Measurements from ENCODE around the gene ZNF331.
A peak's percentile ranks its signal among the peaks of the same experiment; 100 is the strongest.
"Not testable (repeated sequence)": the region's sequence is repeated elsewhere in the genome, so short reads cannot be mapped to it uniquely, and the experiment has no call there.

Gene ZNF331

GRCh38 chr19:53537521-53538377 lies at the start of gene ZNF331:
TSS of gene ZNF331 (plus strand) at chr19:53538145. CDS start at chr19:53569377, 31,232 bp downstream.
- peak; percentile 80 to 81 for DNase-seq (ENCODE audit: low read depth in 1 of 2, low spot score in 1 of 2)

DNA sequence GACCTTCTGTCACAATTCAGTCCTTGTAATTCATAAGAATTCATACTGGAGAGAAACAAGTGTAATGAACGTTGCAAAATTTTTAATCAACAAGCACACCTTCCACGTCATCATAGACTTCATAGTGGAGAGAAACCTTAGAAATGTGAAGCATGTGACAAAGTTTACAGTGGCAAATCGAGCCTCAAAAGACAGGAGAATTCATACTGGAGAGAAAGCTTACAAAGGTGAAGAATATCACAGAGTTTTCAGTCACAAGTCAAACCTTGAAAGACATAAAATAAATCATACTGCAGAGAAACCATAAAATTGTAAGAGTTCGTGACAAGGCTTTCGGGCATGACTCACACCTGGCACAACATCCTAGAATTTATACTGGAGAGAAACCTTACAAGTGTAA lies 45.8 kb upstream of the ZNF331 start:
- DNase-seq (ENCODE audit: low read depth in 1 of 2, low spot score in 1 of 2) = no peak

- not testable (repeated sequence) for DNase-seq (ENCODE audit: low read depth in 1 of 2, low spot score in 1 of 2)
Measured at GRCh38 chr19:53497311-53498023, 40.5 kb upstream of the ZNF331 start.

DNA sequence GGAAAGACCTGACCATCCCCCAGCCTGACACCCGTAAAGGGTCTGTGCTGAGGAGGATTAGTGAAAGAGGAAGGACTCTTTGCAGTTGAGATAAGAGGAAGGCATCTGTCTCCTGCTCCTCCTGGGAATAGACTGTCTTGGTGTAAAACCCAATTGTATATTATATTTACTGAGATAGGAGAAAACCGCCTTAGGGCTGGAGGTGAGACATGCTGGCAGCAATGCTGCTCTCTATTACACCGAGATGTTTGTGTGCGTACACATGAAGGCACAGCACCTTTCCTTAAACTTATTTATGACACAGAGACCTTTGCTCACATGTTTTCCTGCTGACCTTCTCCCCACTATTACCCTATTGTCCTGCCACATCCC lies 39.9 kb upstream of the ZNF331 start:
- DNase-seq (ENCODE audit: low read depth in 1 of 2, low spot score in 1 of 2) = not testable (repeated sequence)

GRCh38 chr19:53503151-53503550 lies 34.8 kb upstream of the ZNF331 start:
- DNase-seq (ENCODE audit: low read depth in 1 of 2, low spot score in 1 of 2) = not testable (repeated sequence)

- DNase-seq (ENCODE audit: low read depth in 1 of 2, low spot score in 1 of 2) = not testable (repeated sequence)
Measured at GRCh38 chr19:53503671-53504364, 34.1 kb upstream of the ZNF331 start.

DNA sequence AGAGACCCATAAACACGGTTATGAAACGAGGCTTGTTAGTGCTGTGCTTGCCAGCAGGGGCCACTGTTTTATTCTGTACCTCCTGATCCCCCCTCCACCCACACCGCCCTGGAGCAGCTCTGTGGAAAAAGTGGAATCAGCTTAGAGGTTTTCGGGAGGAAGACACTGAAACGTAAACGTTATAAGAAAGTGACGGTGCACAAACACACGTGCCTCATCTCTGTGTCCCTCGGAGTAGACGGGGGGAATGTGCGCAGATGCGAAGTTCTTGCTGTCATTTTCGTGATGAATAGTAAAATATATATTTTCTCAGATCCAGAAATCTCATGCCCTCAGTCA lies 33.6 kb upstream of the ZNF331 start:
- DNase-seq (ENCODE audit: low read depth in 1 of 2, low spot score in 1 of 2) = not testable (repeated sequence)

GRCh38 chr19:53504885-53505284 lies 33.1 kb upstream of the ZNF331 start:
- no peak for DNase-seq (ENCODE audit: low read depth in 1 of 2, low spot score in 1 of 2)

DNA sequence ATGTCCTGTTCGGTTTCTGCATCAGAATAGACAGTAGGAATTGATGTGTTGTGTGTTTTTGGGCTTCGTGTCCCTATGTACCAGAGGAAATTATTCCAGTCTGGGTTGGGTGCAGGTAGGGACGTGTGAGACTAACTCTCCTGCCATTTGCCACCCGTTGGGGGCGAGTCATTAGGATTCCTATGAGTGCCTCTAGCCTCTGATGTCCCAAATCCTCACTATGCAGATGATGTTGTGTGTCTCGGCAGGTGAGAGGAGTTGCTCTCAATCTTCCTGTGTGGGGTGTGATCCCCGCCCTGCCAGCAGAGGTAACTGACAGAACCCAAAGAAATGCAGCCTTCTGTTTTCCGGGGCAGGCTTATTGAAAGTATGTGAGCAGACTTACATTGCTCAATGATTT lies 31.2 kb upstream of the ZNF331 start:
- no peak for DNase-seq (ENCODE audit: low read depth in 1 of 2, low spot score in 1 of 2)

GRCh38 chr19:53507523-53508442 lies 30.2 kb upstream of the ZNF331 start:
- DNase-seq (ENCODE audit: low read depth in 1 of 2, low spot score in 1 of 2) = no peak

GRCh38 chr19:53509443-53509842 lies 28.5 kb upstream of the ZNF331 start:
- no peak for DNase-seq (ENCODE audit: low read depth in 1 of 2, low spot score in 1 of 2)

- DNase-seq (ENCODE audit: low read depth in 1 of 2, low spot score in 1 of 2) = no peak
Measured at GRCh38 chr19:53509845-53510244, 28.1 kb upstream of the ZNF331 start.

GRCh38 chr19:53511357-53511756 lies 26.6 kb upstream of the ZNF331 start:
- DNase-seq (ENCODE audit: low read depth in 1 of 2, low spot score in 1 of 2) = no peak

DNA sequence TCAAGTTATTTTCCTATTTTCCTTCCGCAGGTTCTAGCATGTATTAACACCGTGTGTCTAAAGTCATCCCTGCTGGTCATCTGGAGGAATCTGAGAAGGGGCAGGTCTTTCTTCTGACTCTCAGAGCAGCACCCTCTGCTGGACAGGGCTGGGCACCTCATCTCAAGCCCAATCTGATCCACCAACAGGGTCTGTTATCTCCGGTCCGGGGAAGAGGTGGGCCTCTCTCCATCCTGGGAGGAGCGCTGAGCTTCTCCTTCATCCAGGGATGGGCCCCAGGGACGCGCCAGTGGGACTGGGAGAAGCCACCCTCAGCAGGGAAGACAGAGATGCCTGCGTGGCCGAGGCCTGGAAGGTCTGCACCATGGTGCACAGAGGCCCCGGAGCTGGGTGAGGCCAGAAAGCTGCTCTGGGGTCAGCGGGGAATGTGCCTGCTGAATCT lies 26.0 kb upstream of the ZNF331 start:
- DNase-seq (ENCODE audit: low read depth in 1 of 2, low spot score in 1 of 2) = peak in 1 of 2 donors; percentile 31

GRCh38 chr19:53515047-53515446 lies 22.9 kb upstream of the ZNF331 start:
- not testable (repeated sequence) for DNase-seq (ENCODE audit: low read depth in 1 of 2, low spot score in 1 of 2)

DNA sequence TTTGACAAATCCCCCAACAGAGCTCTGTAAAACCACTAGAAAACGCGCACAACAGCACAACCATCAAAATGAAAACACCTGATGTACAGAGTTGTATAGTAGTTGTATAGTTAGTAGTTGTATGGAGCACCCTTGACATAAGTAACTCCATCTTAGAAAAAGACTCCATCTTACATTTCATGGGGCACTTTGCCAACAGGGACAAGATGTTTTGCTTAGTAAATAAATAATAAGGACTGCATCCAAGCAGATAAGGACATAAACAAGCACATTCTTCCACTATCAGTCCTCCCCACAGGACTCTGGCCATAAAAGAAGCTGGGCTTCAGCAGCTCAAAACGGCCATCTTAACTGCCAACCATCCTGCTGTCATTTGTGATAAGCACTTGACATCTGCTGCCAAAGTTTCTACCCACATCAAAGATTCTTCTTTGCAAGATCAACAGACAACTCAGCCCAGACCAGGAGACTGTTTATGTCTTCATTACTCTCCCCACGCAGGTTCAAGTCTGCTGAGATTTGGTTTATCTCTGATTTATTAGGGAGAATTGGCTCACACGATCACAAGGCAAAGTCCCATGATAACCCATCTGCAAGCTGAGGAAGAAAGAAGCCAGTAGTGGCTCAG lies 20.7 kb upstream of the ZNF331 start:
- no peak for DNase-seq (ENCODE audit: low read depth in 1 of 2, low spot score in 1 of 2)

DNA sequence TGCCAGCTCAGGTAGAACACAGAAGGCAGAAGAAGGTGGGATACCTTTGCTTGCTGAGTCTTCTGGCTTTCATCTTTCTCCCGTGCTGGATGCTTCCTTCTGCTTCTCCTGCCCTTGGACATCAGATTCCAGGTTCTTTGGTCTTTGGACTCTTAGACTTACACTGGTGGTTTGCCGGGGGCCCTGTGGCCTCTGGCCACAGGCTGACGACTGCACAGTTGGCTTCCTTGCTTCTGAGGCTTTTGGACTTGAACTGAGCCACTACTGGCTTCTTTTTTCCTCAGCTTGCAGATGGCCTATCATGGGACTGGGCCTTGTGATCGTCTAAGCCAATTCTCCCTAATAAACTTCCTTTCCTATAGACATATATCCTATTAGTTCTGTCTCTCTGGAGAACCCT lies 19.8 kb upstream of the ZNF331 start:
- no peak for DNase-seq (ENCODE audit: low read depth in 1 of 2, low spot score in 1 of 2)

GRCh38 chr19:53518716-53519115 lies 19.2 kb upstream of the ZNF331 start:
- no peak for DNase-seq (ENCODE audit: low read depth in 1 of 2, low spot score in 1 of 2)

- DNase-seq (ENCODE audit: low read depth in 1 of 2, low spot score in 1 of 2) = no peak
Measured at GRCh38 chr19:53519446-53519845, 18.5 kb upstream of the ZNF331 start.

- no peak for DNase-seq (ENCODE audit: low read depth in 1 of 2, low spot score in 1 of 2)
Measured at GRCh38 chr19:53520163-53520546, 17.8 kb upstream of the ZNF331 start.

Measured in activated CD4-positive, alpha-beta T cell treated with anti-CD3 and anti-CD28 coated beads, Interleukin-2, amount 50 U/mL, for 24 hours (primary cell).